Stimulated activated CD8-positive, alpha-beta memory T cell treated with anti-CD3 and anti-CD28 coated beads, Interleukin-2, amount 100 ng/mL, for 1 hour (primary cell): Measurements from ENCODE around the gene ATG14.
"Not testable (repeated sequence)": the region's sequence is repeated elsewhere in the genome, so short reads cannot be mapped to it uniquely, and the experiment has no call there.

Experiments
- DNase-seq, 2 donors: peaks; one replicate each; pipeline ENCODE4 v3.0.0-alpha.2; 2020; ENCODE audit warnings: low read depth in 2 of 2

Gene ATG14

DNA sequence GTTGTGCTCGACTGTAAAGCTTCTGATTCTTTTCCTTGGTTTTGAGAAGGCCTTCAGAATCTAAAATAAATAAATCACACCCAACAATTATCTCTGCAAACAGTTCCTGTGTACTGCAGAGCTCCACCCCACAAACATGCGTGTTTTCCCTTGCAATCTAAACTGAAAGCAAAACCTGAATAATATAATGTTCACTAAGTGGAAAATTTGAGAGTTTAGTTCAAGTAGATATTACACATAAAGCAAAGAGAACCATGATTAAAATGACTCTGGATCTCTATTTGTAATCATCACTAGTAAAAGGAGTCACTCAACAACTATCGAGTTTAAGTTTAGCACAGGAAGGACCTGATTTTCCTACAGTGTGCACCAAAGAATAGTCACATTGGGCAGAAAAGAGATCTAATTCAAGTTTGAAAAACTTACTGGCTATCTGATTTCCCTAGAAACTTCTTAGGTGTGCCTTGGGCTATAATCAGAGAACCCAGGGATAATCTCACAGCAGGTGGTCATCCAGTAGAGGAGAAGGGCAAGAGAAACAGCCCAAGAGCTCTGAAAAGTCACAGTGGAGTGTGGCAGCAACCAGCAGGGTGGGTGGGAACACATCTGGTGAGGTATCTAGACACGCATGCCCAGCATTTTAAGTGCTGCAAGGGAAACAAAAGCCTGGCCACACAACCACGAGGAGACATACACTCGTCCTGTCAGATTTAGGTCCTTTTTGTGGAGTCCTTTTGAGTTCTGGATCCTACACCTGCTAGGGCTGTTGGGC, 25.4 kb downstream of the ATG14 start:
- DNase-seq: no peak

DNA sequence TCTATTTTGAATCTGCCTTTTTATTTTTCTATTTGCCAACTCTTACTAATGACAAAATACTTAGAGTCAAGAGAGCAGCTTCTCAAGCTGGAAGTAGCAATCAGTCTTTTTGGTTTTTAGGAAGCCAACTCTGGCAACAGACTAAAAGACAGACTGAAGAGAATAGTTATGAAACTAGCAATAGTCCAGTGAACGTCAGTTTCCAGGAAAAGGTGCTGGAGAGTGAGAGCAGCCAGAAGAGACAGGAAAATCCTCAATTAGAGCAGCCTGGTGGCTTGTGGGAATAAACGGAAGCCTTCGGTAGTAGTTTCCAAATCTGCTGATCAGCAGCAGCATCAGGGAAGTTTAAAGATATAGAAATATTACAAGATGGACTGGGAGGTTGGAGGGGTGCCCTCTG, 27.1 kb downstream of the ATG14 start:
- no peak for DNase-seq

DNA sequence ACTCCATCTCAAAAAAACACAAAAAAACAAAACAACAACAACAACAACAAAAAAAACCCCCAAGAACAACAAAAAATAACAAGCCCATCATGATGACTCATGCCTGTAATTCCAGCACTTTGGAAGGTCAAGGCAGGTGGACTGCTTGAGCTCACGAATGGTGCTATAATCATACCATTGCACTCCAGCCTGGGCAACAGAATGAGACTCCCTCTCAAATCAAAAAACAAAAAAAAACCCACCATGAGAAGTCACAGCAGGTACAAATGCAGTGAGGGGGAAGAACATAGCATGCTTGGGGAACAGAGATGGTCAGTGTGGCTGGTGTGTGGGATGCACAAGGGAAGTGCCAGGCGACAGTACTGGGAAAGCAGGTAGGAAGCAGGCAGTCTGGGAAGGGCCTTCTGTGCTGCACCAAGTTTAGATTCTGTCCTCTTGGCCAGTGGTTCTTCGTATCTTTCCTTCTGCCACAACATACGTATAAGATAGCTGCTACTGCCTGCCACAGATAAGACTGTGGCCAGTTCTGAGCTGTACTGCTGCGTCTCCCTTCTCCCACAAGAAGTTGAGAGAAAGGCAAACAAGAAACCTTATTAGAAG, 28.0 kb downstream of the ATG14 start:
- no peak for DNase-seq

DNA sequence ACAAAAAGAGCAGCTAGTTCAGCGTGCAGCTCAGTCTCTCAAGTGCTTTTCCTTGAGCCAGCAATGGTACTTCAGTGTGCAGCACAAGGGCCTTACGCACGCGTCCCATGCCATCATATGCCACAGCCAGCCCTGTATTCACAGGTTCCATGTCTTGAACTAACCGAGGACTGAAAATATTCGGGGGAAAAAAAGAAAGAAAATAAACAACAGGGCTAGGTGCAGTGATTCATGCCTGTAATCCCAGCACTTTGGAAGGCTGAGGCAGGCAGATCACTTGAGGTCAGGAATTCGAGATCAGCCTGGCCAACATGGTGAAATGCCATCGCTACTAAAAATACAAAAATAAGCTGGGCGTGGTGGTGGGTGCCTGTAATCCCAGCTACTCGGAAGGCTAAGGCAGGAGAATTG, 28.6 kb downstream of the ATG14 start:
- DNase-seq: not testable (repeated sequence)

DNA sequence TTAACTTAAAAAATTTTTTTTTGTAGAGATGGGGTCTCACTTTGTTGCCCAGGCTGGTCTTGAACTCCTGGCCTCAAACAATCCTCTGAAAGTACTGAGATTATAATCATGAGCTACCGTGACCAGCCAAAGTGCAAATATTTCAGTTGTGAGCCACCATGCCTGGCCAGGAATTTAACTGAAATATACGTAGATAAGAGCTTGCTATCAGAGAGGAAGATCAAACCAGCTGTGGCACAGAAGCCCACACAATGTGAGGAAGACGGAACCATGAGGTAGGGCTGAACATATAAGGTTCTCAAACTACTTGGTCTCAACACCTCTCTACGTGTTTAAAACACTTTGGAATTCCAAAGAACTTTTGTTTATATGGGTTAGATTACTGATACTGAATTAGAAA, 29.1 kb downstream of the ATG14 start:
- no peak for DNase-seq

DNA sequence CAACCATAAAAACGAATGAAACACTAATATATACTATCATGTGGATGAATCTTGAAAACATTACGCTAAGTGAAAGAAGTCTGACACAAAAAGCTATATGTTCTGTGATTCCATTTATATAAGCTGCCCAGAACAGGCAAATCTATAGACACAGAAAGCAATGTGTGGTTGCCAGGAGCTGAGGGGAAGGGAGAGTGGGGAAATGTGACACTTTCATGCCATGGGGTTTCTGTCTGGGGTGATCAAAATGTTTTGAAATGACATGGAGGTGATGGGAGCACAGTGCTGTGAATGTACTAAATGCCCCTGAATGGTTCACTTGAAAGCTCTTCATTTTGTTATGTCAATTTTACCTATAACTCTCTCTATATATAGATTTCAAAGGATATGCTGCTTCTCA, 30.1 kb downstream of the ATG14 start:
- no peak for DNase-seq

DNA sequence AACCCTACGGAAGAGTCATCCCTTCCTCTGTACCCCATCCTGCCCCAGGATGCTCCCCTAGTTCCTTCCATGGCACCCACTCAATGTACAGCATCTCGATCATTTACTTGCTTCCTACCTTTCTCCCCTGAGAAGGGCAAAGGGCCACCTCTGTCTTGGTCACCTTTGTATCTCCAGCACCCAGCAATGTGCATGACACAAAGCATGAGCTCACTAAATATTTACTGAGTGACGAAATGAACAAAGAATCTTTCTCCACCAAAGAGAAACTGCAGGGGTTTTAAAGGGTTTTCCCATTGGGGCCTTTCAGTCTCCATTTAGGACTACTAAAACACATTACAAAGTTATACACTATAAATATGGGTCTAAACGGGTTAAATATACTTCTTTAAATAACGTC, 30.6 kb downstream of the ATG14 start:
- DNase-seq: no peak

DNA sequence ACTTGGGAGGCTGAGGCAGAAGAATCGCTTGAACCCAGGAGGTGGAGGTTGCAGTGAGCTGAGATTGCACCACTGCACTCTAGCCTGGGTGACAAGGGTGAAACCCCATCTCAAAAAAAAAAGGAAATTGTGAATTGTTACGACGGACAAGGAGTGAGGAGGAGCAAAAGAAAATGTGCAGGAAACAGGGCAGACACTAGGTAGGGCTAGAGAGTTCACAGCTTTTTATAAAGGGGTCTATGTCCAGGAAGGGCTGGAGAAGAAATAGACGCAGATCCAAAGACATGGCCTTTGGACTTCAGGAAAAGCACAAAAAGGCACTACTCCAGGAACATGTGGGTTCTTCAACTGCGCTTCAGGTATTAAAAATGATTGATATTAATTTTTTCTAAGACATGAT, 34.4 kb downstream of the ATG14 start:
- DNase-seq: no peak

DNA sequence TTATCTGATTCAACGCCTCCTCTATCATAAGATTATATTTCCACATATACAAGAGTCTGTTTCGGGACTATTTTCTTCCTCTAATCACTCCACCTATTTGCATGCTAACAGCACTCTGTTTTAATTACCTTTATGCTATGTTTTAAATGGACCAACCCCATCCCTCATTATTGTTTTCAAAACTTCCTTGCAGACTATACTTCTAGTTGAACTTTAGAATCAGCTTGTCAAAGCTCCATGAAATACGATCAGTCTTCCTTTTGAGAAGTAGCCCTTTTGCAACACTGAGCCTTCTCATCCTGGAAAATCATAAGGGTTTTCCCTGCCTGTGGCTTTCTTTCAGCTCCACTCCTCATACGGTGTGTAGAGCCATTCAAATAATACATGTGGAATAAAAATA, 36.9 kb downstream of the ATG14 start:
- DNase-seq: no peak

DNA sequence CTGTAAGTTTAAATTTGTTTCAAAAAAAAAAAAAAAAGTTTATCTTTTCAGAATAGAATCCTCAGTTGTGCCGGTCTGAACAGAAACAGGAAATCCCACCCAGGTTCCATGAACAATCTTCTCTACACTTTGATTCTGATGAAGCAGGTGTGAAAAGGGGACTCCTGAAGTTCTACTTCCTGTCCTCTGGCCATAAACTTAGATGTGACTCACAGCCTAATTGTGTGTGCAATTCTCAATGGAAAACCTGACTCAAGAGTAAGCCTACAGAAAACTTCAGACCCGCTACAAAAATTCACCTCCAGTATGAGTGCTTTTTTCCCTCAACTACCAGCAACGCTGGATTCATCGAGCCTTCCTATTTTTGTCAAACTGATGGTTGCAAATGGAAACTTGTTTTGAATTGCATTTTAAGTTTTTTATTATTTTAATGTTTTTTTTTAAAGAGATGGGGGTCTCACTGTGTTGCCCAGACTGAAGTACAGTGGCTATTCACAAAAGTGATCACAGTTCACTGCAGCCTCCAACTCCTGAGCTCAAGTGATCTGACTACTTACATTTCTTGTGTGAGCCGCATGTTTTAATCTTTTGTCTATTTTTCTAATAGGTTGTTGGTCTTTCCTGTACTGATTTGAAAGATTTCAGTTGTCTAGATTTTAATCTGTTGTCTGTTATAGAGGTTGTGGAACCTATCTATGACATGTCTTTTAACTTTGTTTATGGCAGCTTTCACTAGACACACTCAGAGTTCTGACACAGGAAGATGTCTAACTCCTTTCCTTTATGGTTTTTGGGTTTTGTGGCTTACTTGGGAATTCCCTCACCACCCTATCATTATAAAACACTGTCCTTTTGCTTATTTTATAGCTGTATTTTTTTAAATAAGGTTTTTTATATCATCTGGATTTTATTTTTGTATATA, 37.6 kb downstream of the ATG14 start:
- no peak for DNase-seq

DNA sequence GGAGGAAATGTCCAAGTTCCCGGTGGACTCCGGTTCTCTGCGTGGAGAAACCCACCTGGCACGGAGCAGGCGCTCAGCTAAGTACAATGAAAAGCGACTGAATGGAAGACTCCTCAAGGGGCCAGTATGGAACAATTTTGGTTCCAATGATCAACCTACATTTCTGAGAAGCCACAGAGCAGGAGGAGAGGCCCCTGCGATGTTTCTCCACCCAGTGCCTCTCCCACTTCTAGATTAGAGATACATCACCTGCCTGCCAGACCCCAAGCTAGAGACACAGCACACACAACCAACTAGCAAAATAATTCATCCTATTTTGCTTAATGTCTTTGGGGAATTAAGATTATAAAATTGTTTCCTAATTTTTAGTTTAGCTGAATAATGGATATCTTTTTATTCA, 38.8 kb downstream of the ATG14 start:
- no peak for DNase-seq

DNA sequence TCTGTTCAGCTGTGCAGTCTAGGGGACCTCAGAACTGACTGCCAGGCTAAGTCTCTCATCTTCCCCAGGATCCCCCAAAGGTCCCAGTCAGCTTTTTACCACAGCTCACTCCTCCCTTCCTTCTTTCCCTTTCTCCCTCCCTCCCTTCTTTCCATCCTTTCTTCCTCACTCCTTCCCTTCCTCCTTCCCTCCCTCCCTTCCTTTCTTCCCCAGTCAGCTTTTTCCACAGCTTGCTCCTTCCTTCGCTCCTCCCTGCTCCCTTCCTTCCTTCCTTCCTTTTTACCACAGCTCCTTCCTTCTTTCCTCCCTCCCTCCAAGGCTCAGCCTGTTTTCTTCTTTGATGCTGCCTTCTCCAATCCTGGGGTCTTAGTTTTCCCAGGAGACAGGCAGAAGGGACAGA, 39.2 kb downstream of the ATG14 start:
- DNase-seq: no peak

DNA sequence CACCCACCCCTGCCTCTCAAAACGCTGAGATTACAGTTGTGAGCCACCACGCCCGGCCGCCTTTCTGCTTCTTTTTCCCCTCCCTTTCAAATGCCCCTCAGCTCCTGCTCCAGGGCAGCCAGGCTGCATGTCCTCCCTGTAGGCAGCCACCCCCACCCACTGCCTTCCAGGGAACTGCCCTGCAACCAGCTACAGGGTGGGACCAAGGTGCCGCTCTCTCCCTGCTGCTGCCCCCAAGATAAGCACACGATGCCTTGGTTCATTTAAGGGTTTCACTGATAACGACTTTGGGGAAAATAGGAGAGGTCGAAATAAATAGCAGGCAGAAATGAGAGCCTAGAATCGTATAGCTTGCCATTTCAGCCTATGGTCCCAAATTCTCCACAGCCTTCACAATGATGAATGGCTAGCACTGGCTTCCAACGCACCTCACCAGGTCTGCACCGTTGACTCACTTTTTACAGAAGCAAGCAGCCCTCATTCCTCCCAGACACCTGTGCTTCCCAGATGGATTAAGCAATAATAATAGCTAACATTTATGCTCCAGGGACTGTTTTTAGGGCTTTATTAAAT, 40.7 kb downstream of the ATG14 start:
- DNase-seq: no peak

DNA sequence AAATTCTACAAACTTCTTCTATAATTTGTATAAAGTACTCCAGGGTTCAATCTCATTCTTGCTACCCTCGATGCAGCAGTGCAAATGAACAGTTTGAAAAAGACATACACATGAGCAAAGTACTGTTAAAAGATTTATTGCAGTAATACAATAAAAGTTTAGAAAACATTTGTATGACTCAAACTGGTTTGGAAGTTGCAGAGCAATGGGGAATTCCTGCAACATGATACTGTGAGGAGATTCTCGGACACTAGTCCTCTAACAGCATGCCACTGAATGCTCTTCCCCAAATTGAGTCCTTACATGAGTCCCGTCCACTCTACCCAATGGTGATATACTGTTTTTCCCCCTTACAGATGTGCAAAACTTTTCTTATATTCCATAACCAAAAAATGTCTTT, 45.4 kb downstream of the ATG14 start:
- no peak for DNase-seq

DNA sequence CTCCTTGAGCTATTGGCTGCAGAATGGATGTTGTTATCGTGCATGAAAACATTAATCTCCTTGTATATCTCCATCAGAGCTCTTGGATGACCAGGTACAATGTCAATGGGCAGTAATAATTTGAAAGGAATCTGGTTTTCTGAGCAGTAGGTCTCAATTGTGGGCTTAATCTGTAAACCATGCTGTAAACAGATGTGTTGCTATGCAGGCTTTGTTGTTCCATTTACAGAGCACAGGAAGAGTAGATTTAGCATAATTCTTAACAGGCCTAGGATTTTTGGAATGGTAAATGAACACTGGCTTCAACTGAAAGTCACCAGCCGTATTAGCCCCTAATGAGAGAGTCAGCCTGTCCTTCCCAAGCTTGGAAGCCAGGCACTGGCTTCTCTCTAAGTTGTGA, 50.4 kb downstream of the ATG14 start:
- no peak for DNase-seq

DNA sequence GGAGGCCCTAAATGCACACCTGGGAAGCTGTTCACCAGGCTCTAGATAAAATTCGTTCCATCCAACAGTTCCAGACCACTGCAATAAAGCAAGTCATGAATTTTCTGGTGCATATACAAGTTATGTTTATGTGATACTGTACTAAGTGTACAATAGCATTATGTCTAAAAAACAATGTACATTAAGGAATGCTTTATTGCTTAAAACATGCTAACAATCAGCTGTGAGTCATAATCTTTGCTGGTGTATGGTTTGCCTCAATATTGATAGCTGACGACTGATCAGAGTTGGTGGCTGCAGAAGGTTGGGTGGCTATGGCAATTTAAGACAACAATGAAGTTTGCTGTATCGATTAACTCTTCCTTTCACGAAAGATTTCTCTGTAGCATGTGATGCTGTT, 52.3 kb downstream of the ATG14 start:
- DNase-seq: no peak

DNA sequence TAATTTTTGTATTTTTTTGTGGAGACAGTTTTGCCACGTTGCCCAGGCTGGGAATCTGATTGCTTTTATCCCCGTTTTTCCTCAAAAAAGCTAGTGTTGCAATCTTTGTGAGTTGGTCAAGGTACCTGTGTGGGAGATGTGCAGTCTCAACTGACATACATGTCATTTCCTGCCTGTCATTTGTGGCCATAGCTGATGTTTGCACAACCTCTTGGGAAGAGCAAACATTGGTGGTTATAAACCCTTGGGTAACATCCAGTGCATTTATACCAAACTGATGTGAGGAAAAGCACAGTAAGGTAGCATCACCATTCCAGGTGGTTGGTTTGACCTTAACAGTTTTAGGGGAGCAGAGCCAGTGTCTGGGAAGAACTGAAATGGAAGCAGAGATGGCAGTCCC, 54.7 kb downstream of the ATG14 start:
- no peak for DNase-seq

DNA sequence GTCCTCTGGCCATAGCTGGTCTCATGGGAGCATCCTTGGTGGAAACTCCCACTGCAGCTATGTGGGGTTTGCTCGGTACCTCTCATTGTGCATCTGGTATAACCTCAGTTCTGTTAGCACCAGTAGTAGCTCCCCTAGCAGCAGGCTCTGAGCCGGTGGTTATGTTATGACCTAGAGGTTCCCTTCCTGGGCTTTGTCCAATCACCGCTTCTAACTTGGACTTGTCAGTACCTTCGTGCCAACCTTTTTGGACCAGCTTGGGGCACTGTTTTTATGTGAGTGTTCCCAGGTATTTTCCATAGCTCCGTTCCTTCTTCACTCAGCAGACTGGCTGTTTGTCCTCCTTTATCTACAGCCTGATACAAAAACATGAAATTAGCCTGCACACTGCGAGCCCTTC, 55.7 kb downstream of the ATG14 start:
- no peak for DNase-seq

DNA sequence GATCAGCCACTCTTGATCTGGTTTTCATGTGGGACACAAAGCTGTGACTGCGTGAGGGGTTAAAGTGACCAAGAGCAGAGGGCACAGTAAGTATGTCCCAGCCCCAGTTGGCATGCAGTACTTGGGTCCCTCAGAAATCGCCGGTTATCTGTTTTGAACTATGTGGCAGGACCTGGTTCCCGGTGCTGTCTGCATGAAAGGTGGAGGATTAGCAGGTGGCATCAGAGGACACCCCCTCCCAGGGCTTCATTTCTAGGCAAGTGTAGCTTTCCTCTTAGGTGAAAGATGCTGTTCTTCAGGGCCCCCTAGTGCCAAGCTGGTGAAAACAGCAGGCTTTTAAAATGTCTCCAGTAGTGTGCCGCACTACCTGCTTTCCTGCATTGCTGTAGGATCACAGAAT, 57.1 kb downstream of the ATG14 start:
- peak in 1 of 2 donors; percentile 26 for DNase-seq

DNA sequence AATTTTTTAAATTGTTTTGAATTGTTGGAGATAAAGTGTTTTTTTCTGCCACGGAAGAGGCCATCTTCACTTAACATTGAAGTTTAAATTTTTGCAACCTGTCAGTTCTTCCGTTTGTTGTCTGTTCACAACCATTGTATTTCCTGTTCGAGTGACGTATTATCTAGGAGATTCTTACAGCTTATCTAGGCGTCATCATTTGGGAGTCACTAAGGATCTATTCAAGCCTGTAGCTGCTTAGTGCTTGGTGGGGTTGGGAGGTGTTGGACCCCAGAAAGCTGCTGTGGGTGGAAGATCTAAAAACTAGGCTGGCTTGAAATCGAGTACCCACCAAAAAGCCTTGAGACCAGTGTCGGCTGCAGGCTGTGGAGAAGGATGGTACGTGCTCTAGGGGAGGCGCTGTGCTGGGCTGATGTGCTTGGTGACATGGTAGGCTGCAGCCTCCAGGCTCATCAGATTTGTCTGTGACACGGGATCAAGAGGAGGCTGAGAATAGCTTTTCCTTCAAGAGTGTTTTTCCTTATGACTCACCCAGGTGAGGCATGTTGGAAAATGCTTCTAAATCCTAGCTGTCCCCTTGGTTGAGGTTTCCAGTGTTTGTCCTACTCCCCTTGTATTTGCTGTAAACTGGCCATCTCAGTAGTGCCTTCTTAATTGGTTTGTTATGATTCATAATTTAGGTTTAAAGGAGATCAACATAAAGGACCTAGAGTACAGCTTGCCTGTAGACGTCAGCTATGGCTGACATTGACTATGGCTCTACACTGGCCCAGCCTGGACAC, 57.8 kb downstream of the ATG14 start:
- no peak for DNase-seq

DNA sequence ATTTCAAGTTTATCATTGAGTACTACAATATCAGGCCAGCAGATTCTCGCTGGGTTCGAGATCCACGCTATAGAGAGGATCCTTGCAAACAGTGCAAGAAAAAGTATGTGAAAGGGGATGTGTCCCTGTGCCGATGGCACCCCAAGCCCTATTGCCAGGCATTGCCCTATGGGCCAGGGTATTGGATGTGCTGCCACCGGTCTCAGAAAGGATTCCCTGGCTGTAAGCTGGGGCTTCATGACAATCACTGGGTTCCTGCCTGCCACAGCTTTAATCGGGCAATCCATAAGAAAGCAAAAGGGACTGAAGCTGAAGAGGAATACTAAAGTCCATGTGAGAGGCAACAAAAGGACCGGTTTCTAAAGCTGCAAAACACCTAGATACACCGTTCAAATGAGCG, 59.4 kb downstream of the ATG14 start:
- no peak for DNase-seq

DNA sequence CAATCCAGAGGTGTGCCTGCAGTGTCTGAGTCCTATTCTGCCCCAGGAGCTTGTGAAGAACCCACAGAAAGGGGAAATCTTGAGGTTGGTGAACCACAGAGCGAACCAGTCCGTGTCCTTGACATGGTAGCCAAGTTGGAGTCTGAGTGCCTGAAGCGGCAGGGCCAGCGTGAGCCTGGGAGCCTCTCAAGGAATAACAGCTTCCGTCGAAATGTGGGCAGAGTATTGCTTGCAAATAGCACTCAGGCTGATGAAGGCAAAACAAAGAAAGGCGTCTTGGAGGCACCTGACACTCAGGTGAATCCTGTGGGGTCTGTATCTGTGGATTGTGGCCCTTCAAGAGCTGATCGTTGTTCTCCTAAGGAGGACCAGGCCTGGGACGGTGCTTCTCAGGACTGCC, 60.5 kb downstream of the ATG14 start:
- no peak for DNase-seq
